ENCODE results near the gene ALK.

ALK gene

DNA sequence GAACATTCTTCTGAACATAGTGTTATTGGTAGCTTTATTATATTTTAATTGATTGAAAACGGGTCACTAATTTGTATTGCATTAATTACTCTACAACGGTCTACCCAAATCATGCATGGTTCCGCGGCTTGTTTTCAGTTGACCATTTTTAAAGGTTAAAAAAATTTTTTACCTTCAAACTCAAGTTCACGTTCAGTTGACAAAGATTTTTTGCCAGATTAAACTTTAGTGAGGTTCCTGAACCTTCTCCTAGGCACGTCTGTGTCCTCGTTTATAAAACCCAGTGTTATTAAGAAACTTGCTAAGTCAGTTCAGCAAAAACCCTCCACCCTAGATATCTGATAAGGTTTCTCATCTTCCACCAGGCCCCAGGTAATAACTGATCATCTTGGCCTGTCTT is 331.2 kb downstream of the ALK start:
- no peak overlapping the region for H3K4me3 Mint-ChIP-seq
- H3K4me1 Mint-ChIP-seq (ENCODE audit: low read depth) = no peaks in the 10 kb centered on the region
- no peaks in the 10 kb centered on the region for H3K9me3 Mint-ChIP-seq (ENCODE audit: low read depth)
- no peaks in the 10 kb centered on the region for H3K27me3 Mint-ChIP-seq
- no peaks in the 10 kb centered on the region for H3K36me3 Mint-ChIP-seq
- no peak overlapping the region for H3K27ac Mint-ChIP-seq

DNA sequence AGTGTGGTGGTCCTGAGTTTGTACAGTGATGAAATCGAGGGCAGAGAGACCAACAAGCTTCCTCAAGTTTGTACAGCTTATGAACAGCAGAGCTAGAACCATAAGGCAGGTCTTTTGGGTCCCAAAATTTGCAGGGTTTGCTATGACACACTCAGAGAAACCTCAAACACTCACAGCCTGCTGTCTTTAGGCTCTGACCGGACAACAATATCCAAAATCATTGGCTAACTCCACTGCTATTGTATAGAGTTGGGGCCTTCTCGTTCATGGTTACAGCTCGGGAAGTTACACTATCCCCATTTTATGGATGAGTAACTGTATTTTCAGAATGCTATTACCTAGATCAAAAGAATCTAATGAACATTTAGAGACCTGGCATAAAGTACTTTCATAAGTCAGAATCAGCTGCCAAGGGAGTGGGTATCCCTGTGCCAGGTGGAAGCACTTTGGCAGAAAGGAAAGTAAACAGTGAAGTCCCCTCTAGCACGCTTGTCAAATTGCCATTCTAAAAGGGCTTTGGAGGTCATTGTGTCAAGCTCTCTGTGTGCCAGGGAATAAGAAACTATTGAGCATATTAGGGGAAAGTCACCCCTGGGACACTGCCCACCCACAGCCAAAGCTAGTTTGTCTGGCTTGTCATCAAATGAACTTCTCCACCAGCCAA is 331.8 kb downstream of the ALK start:
- Mint-ChIP-seq H3K4me1 (ENCODE audit: low read depth) (no peaks in the 10 kb centered on the region), H3K27me3 (no peaks in the 10 kb centered on the region), H3K36me3 (no peaks in the 10 kb centered on the region)

DNA sequence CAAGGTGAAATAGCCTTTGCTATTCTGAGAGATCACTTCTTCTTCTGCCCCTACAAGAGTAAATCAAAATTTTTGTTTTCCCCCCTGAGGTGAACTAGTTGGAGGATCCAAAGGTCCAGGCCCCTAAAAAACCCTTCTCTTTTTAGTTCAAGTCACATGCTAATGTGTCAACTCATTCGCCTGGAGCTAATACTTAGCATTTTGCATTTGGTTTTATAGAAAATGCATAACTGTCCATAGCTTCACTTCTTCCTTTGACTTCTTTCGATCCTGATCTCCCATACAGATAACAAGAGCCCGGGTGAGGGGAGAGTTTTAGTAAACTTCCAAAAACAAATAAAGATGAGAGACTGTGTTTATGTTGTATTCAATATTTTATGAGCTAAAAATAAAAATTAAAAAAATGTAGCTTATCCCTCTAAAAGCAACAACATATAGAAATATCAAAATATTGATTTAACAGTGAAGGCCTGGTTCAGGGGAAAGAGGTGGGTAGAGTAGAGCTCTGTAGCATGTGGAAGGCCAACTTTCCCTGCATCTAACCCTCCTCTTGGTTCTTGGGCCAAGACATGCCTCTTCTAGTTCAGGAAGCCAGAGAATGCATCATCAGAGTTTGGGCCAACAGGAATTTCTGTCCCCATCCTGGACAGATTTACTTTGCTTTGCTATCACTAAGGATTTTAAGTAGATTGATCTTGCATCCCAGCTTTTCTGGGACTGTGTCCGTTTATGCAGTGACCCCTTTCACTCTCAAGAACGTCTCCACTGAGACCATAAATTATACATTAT is 333.8 kb downstream of the ALK start:
- no peak overlapping the region for H3K4me3 Mint-ChIP-seq
- H3K4me1 Mint-ChIP-seq (ENCODE audit: low read depth) = no peaks in the 10 kb centered on the region

More for the DNA sequence above, 331.8 kb downstream of the ALK start:
- H3K27ac Mint-ChIP-seq = no peak overlapping the region
- no peak overlapping the region for H3K4me3 Mint-ChIP-seq
- H3K9me3 Mint-ChIP-seq (ENCODE audit: low read depth) = no peaks in the 10 kb centered on the region

DNA sequence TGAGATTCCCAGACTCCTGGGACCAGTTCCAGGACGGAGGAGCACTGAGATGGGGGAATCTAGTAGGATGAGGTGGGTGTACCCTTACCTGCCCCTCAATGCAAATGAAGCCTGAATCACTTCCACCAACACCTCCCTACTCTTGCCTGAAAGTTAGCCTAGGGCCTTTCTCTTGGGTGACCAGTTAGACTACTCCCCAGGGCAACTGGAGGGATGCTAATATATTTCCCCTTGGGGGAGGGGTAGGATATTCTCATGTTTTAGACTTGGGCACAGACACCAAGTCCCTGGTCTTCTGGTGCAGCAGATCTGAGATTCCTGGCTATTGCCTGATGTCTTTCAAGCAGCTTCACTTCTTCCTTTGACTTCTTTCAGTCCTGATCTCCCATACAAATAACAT is 334.5 kb downstream of the ALK start:
- no peaks in the 10 kb centered on the region for H3K9me3 Mint-ChIP-seq (ENCODE audit: low read depth)

More for the DNA sequence above, 333.8 kb downstream of the ALK start:
- Mint-ChIP-seq H3K27me3 (no peaks in the 10 kb centered on the region), H3K9me3 (ENCODE audit: low read depth) (no peaks in the 10 kb centered on the region), H3K36me3 (no peaks in the 10 kb centered on the region), H3K27ac (no peak overlapping the region)

DNA sequence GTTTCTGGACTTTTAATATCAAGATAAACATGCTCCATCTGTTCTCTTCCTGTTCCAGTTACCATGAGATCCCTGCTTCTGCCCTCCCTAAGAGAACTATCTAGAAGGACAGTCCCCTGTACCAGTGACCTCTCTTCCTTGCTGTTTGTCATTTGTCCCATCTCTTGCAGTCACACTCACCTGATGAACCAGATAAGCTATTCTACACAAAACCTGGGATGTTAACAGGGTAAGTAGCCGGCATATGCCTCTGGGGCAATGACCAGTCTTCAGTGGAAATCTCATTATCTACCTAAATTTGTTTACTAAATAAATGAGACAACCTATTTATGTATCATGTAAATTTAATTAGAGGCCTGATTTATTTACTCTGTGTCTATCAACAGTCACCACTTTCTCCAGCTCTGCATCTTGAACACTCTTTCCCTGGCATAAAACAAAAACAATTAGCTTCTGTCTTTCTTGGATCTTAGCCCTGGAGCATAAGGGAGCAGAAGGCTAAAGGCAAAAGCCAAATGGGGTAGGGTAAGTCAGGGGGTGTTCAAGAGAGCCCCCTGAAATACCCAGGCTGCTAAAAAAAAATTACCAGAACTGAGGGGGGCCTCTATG is 337.7 kb downstream of the ALK start:
- Mint-ChIP-seq H3K36me3 (no peaks in the 10 kb centered on the region), H3K4me3 (no peak overlapping the region), H3K27ac (no peak overlapping the region), H3K27me3 (no peaks in the 10 kb centered on the region), H3K9me3 (ENCODE audit: low read depth) (no peaks in the 10 kb centered on the region), H3K4me1 (ENCODE audit: low read depth) (no peaks in the 10 kb centered on the region)

More for the DNA sequence above, 334.5 kb downstream of the ALK start:
- H3K27me3 Mint-ChIP-seq = no peaks in the 10 kb centered on the region
- no peak overlapping the region for H3K4me3 Mint-ChIP-seq
- H3K27ac Mint-ChIP-seq = no peak overlapping the region
- no peaks in the 10 kb centered on the region for H3K36me3 Mint-ChIP-seq
- no peaks in the 10 kb centered on the region for H3K4me1 Mint-ChIP-seq (ENCODE audit: low read depth)

DNA sequence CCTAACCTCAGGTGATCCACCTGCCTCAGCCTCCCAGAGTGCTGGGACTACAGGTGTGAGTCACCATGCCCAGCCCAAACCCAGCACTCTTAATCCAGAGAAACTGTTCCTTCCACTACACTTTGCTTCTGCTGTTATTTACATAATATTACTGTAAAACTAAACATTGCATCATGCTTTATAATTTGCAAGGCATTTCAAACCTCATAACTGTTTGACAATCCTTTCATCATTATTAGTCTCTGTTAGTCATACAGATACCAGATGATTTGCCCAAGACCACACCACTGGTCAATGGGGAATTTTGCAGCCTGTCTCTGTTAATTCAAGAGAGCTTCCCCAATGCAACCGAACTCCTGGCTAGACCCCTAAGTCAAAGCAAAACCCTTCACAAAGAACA is 338.3 kb downstream of the ALK start:
- Mint-ChIP-seq H3K27me3 (no peaks in the 10 kb centered on the region), H3K27ac (no peak overlapping the region), H3K4me3 (no peak overlapping the region), H3K9me3 (ENCODE audit: low read depth) (no peaks in the 10 kb centered on the region), H3K36me3 (no peaks in the 10 kb centered on the region), H3K4me1 (ENCODE audit: low read depth) (no peaks in the 10 kb centered on the region)

DNA sequence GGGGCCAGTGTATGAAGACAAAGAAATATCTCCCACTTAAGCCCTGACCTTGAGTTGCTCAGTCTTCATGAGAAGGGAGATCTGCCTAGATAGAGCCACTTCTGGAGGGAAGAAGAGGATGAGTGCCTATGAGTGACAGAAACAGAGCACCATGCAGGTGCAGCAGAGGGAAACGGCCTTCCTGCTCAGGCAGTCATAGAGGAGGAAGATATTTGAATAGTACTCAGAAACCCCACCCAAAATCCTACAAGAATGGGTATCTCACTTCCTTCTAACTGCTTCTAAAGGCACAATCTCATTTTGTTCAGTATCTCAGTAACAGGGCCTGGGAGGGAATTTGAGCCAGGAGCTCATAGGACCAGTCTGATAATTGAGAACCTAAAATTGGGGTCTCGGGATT is 339.3 kb downstream of the ALK start:
- H3K4me1 Mint-ChIP-seq (ENCODE audit: low read depth) = no peaks in the 10 kb centered on the region
- no peaks in the 10 kb centered on the region for H3K9me3 Mint-ChIP-seq (ENCODE audit: low read depth)
- H3K4me3 Mint-ChIP-seq = no peak overlapping the region
- no peaks in the 10 kb centered on the region for H3K36me3 Mint-ChIP-seq
- no peak overlapping the region for H3K27ac Mint-ChIP-seq
- H3K27me3 Mint-ChIP-seq = peaks cover 2% of the 10 kb centered on the region

DNA sequence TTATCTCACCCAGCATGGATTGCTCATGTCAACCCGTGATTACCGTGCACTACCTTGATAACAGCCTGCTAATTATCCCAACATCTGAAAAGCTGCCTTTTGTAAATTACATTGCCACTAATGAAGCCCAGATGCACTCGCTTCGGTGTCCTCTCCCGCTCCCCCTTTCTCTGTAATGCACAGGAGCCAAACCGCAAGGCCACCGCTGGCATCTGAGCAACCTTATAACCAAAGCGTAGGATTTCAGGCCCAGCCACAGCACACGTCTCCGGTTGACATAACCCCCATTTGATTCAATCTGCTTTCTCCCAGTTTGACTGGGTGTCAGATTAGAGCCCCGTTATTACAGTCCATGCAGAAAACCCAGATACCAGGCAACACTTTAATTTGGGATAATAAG is 341.2 kb downstream of the ALK start:
- H3K4me3 Mint-ChIP-seq = no peak overlapping the region
- H3K27me3 Mint-ChIP-seq = peaks cover 5% of the 10 kb centered on the region
- H3K36me3 Mint-ChIP-seq = no peaks in the 10 kb centered on the region
- no peaks in the 10 kb centered on the region for H3K4me1 Mint-ChIP-seq (ENCODE audit: low read depth)
- H3K27ac Mint-ChIP-seq = no peak overlapping the region
- no peaks in the 10 kb centered on the region for H3K9me3 Mint-ChIP-seq (ENCODE audit: low read depth)

DNA sequence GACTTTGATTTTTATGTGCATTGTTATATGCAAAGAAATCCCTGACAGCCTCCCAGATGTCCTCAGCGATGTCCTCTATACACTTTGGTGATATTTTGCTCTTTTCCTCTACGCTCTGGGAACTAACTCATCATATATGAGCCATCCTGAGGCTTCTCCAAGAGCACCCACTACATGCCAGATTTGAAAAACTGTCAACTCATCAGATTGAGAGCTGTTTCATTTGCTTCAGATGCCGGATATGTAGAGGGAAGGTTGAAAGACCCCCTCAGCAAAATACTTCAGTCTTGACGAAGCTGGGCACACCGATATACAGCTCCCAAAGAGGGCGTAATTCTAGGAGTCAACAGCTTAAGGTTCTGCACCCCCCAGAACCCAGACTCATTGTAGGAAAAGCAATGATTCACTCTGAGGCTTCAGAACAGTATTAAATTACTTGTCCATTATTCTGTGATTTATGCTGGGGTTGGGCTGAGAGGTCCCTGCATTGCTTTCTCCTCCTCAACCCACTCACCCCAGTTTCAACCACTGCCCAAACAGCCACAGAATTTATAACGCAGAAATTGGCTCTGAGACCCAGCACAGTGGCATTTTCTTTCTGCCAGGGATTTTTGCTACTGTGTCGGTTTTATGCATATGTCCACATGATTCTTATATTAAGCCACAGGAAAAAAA is 341.8 kb downstream of the ALK start:
- Mint-ChIP-seq H3K27ac (no peak overlapping the region), H3K4me3 (no peak overlapping the region), H3K27me3 (peaks cover 5% of the 10 kb centered on the region), H3K4me1 (ENCODE audit: low read depth) (no peaks in the 10 kb centered on the region), H3K9me3 (ENCODE audit: low read depth) (no peaks in the 10 kb centered on the region), H3K36me3 (no peaks in the 10 kb centered on the region)

DNA sequence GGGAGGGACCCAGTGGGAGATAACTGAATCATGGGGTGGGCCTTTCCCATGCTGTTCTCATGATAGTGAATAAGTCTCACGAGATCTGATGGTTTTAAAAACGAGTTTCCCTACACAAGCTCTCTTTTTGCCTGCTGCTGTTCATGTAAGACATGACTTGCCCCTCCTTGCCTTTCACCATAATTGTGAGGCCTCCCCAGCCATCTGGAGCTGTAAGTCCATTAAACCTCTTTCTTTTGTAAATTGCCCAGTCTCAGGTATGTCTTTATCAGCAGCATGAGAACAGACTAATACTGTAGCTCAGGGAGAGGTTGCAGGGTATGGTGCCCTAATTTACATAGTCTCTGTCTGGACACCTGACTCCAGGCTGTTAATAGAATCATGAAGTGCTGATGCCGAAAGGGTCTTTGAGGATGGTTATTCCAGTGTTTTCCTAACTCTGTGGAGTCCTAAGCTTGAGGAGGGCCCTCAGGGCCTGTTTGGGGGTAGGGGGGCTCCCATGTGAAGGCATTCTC is 343.2 kb downstream of the ALK start:
- Mint-ChIP-seq H3K4me3 (no peak overlapping the region), H3K9me3 (ENCODE audit: low read depth) (no peaks in the 10 kb centered on the region), H3K36me3 (no peaks in the 10 kb centered on the region), H3K27ac (no peak overlapping the region), H3K4me1 (ENCODE audit: low read depth) (no peaks in the 10 kb centered on the region), H3K27me3 (peaks cover 5% of the 10 kb centered on the region)

DNA sequence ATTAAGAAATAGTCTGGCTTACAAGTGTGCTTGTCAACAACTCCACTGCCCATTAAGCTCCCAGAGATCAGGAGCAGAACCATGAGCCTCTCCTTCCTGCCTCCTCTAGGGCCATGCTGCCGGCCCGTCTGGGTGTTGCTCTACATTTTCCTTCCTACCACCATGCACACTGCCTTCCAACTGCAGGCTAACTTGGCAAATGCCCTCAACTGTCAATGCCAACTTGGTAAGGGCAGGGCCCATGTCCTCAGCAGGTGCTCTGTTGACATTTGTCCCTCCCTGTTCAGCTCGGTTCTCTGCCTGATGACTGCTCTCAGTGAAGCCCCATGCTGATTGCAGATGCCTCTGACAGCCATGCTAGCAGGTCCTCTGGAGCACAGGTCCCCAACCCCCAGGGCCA is 345.2 kb downstream of the ALK start:
- Mint-ChIP-seq H3K9me3 (ENCODE audit: low read depth) (no peaks in the 10 kb centered on the region), H3K4me3 (no peak overlapping the region), H3K36me3 (no peaks in the 10 kb centered on the region), H3K4me1 (ENCODE audit: low read depth) (no peaks in the 10 kb centered on the region), H3K27me3 (peaks cover 5% of the 10 kb centered on the region), H3K27ac (no peak overlapping the region)

DNA sequence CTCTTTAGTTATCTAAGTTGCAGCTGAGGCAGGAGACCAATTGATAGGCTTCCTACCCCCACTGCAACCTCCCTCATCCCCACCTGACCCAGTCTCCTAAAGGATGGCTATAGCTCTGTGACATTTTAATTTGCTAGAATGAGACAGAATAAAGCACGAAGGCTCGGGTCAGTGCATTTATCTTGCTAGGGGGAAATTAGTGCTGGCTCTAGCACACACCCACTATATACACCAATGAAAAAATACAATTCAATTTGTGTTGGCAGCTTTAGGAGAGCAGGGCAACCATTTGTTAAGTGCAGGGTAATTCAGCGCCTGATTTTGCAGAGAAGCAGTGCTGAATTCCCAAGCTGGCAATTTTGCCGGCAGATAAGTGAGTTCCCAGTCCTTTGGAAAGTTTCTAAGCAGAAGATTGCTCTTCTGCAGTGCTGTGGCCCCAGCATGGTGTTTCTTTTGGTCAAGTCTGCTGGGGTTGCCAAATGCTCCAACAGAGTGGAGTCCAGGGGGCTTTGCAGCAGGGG is 346.0 kb downstream of the ALK start:
- Mint-ChIP-seq H3K27ac (no peak overlapping the region), H3K9me3 (ENCODE audit: low read depth) (no peaks in the 10 kb centered on the region), H3K4me3 (no peak overlapping the region), H3K27me3 (peaks cover 5% of the 10 kb centered on the region), H3K36me3 (no peaks in the 10 kb centered on the region), H3K4me1 (ENCODE audit: low read depth) (no peaks in the 10 kb centered on the region)

DNA sequence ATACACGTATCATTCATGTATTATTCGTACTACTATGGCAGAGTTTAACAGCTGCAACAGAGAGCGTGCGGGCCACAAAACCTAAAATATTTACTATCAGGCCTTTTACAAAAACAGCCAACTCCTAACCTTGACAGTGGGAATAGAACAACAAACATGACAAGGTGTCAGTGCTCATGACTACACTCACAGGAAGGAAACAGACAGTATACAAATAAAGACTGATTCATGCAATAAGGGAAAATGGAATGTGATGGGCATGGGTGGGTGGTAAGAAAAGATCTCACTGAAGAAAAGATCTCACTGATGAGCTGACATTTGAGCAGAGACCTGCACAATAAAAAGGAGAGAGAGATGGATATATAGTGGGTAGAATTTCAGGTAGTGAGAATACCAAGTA is 347.8 kb downstream of the ALK start:
- Mint-ChIP-seq H3K9me3 (ENCODE audit: low read depth) (no peaks in the 10 kb centered on the region), H3K4me1 (ENCODE audit: low read depth) (no peaks in the 10 kb centered on the region), H3K4me3 (no peak overlapping the region), H3K27ac (no peak overlapping the region), H3K27me3 (peaks cover 5% of the 10 kb centered on the region), H3K36me3 (no peaks in the 10 kb centered on the region)

DNA sequence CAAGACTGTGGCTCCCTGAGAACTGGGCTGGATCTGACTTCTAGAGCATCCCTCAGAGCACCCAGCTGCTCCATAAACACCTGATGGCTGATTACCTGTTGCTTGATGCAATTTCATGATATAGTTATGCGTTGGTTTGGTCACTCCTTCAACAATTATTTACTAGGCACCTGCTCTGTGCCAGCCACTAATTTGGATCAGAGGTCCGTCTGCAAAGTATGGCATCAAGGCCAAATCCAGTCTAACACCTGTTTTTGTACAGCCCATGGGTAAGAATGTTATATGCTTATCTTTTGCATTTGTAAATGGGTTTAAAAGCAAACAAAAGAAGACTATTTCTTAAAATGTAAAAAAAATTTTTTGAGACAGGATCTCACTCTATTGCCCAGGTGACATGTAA is 348.2 kb downstream of the ALK start:
- Mint-ChIP-seq H3K9me3 (ENCODE audit: low read depth) (no peaks in the 10 kb centered on the region), H3K4me3 (no peak overlapping the region), H3K4me1 (ENCODE audit: low read depth) (no peaks in the 10 kb centered on the region), H3K27me3 (peaks cover 5% of the 10 kb centered on the region), H3K36me3 (no peaks in the 10 kb centered on the region), H3K27ac (no peak overlapping the region)

DNA sequence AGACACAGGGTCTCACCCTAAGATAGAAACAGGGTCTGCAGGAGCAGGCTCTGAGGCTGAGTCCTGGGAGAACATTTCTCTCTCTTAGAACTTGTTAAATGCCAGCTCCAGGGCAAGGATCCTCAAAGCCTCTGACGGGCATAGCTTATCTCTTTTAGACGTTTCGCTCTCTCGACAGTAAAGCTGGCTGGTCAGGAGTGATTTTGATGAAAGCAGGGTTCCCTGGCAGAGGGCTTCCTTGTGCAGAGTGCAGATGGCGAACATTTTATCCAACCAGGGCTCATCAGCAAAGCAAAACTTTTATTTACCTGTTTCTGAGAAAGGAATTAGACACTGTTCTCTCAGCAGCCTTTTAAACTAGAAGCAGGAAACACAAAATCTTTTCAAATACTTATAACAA is 350.8 kb downstream of the ALK start:
- Mint-ChIP-seq H3K27ac (no peak overlapping the region), H3K9me3 (ENCODE audit: low read depth) (no peaks in the 10 kb centered on the region), H3K36me3 (no peaks in the 10 kb centered on the region), H3K4me3 (no peak overlapping the region), H3K4me1 (ENCODE audit: low read depth) (no peaks in the 10 kb centered on the region), H3K27me3 (no peaks in the 10 kb centered on the region)
